ENCODE data around the gene PIH1D1.
"Not testable (repeated sequence)": the region's sequence is repeated elsewhere in the genome, so short reads cannot be mapped to it uniquely, and the experiment has no call there.

PIH1D1 gene

GRCh38 chr19:49475995-49476880 lies 24.6 kb upstream of the PIH1D1 start:
- TF ChIP-seq TAF1 (IDR thresholded peaks at IDR 0.05; ENCODE audit: borderline replicate concordance, low read depth, low read length) (no peak), POLR2AphosphoS5 (IDR thresholded peaks at IDR 0.05; ENCODE audit: low read depth, low read length) (no peak), POLR2A (IDR thresholded peaks at IDR 0.05; ENCODE audit: low read depth, low read length) (no peak)
- DNase-seq (ENCODE audit: insufficient read length), result no peak
- no peak for FAIRE-seq

DNA sequence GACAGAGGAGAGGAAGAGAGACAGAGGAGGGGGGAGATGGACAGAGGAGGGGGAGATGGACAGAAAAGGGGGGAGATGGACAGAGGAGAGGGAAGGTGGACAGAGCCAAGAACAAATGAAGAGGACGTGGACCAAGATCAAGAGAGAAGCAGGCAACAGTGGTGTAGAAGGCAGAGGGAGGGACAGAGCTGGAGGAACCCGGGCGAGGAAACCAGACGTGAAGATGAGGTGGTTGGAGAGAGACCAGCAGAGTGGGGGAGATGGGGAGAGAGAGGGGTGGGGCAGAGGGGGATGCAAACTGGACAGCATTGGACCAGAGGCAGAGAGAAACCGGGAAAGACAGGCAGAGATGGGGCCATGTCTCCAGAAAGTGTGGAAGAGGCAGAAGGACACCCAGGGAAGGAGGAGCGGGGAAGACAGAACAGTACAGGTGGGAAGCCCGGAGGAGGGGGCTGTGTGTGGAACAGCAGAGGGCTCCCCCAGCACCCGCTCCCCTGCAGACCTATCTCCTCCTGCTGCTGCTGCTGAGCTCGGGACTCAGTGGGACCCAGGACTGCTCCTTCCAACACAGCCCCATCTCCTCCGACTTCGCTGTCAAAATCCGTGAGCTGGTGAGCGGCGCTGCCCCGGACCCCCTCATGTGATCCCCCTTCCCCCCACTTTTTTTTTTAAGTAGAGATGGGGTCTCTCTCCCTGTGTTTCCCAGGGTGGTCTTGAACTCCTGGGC lies 23.7 kb upstream of the PIH1D1 start:
- TF ChIP-seq POLR2AphosphoS5 (IDR thresholded peaks at IDR 0.05; ENCODE audit: low read depth, low read length) (no peak), TAF1 (IDR thresholded peaks at IDR 0.05; ENCODE audit: borderline replicate concordance, low read depth, low read length) (no peak), POLR2A (IDR thresholded peaks at IDR 0.05; ENCODE audit: low read depth, low read length) (no peak)
- DNase-seq (ENCODE audit: insufficient read length) (no peak), FAIRE-seq (no peak)

- DNase-seq (ENCODE audit: insufficient read length) (no peak), FAIRE-seq (no peak)
- TF ChIP-seq POLR2AphosphoS5 (IDR thresholded peaks at IDR 0.05; ENCODE audit: low read depth, low read length), result no peak
- no peak for TF ChIP-seq POLR2A (IDR thresholded peaks at IDR 0.05; ENCODE audit: low read depth, low read length)
- TF ChIP-seq TAF1 (IDR thresholded peaks at IDR 0.05; ENCODE audit: borderline replicate concordance, low read depth, low read length), result no peak
Observed at GRCh38 chr19:49474542-49474924, 22.9 kb upstream of the PIH1D1 start.

DNA sequence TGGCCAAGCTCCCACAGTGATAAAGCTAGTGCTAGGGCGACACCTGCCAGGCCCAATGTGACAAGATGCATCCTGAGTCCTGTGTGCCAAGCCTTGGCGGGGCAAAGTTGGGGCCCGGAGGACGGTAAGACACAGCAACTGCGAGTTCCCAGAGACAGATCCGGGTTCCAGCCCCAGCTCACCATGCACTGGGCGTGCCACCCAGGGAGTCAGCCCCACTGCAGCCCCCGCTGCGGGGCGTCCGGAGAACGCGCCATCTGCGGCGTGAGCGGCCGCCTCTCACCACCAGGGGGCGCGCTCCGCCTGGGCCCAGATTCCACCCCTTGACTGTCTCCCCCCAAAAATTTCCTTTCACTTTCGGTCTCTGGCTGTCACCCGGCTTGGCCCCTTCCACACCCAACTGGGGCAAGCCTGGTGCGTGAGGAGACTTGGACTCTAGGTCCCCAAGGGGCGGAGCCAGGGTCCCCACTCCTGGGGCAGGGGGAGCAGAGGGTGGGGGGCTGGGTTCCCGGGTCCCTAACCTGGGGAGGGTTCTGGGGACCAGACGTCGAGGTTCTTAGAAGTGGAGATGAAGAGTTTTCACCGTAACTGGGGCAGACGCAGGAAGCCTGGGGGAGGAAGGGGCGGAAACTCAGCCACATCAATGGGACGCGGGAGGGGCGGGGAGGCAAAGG lies 22.4 kb upstream of the PIH1D1 start, which contains the start of gene FLT3LG:
TSS of gene FLT3LG (plus strand) at position 348 of the 674 bp plus-strand sequence. CDS start 425 bp downstream, outside the sequence.
- FAIRE-seq (peak; percentile 89), DNase-seq (ENCODE audit: insufficient read length) (peak; percentile 99)
- TF ChIP-seq POLR2AphosphoS5 (IDR thresholded peaks at IDR 0.05; ENCODE audit: low read depth, low read length) (no peak), POLR2A (IDR thresholded peaks at IDR 0.05; ENCODE audit: low read depth, low read length) (no peak), TAF1 (IDR thresholded peaks at IDR 0.05; ENCODE audit: borderline replicate concordance, low read depth, low read length) (no peak)

GRCh38 chr19:49473501-49473867 lies 21.9 kb upstream of the PIH1D1 start:
- DNase-seq (ENCODE audit: insufficient read length); FAIRE-seq: not testable (repeated sequence)

DNA sequence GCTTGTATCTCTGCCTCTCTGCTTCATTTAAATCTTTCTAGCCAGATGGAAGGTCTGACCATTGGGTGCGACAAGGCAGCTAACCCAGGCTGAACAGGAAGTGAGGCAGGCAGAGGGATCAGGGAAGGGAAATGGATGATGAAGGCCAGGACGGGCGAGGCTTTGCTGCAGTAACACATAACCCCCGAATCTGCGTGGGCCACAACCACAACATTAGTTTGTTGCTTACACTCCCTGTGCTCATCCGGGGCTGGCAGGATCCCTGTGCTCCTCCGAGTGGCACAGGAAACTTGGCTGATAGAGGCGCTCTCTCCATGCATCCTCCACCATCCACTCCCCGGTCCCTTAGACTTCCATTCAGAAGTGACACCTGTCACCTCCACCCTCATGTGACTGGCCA lies 21.3 kb upstream of the PIH1D1 start:
- FAIRE-seq (no peak), DNase-seq (ENCODE audit: insufficient read length) (no peak)
- no peak for TF ChIP-seq TAF1 (IDR thresholded peaks at IDR 0.05; ENCODE audit: borderline replicate concordance, low read depth, low read length)
- TF ChIP-seq POLR2A (IDR thresholded peaks at IDR 0.05; ENCODE audit: low read depth, low read length), result no peak
- no peak for TF ChIP-seq POLR2AphosphoS5 (IDR thresholded peaks at IDR 0.05; ENCODE audit: low read depth, low read length)

DNA sequence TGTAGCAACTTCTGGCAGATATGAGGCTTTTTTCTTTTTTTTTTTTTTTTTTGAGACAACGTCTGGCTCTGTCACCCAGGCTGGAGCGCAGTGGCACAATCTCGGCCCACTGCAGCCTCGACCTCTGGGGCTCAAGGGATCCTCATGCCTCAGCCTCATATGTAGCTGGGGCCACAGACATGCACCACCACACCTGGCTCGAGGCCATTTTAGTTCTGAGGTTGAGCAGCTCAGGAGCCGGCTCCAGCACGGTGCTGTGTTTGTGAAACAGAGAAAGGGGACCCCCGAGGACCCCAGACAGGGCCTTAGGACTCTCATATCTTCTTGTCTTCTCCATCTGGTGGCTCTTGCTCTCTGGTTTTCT lies 19.0 kb upstream of the PIH1D1 start:
- DNase-seq (ENCODE audit: insufficient read length) (no peak), FAIRE-seq (no peak)
- no peak for TF ChIP-seq POLR2A (IDR thresholded peaks at IDR 0.05; ENCODE audit: low read depth, low read length)
- TF ChIP-seq POLR2AphosphoS5 (IDR thresholded peaks at IDR 0.05; ENCODE audit: low read depth, low read length), result no peak
- TF ChIP-seq TAF1 (IDR thresholded peaks at IDR 0.05; ENCODE audit: borderline replicate concordance, low read depth, low read length), result no peak

DNA sequence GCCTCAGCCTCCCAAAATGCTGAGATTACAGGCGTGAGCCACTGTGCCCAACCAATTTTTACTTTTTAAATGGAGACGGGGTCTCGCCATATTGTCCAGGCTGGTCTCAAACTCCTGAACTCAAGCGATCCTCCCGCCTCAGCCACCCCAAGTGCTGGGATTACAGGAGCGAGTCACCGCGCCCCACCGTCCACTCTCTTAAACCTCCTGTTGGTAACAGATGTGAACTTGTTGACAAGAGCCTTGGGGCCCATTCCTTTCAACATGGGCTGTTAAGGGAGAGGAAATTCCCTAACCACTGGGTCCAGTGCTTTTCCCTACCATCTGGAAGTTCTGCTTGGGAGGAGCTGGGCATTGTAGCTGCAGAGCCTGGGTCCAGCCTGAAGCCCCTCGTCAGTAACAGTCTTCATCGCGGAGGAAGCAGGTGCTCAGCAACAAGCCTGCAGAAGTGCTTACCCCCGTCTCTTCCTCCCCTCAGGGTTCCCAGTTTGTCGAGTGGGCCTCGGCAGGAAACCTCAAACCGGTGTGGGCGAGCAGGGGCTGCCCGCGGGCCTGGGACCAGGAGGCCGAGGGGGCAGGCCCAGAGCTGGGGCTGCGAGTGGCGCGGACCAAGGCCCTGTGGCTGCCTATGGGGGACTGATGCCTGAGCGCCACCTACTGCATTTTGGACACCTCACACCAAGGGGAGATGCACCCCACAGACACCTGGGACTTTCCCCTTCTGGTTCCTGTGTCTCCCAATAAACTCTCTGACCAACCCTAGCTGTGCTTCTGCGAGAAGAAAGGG lies 18.4 kb upstream of the PIH1D1 start:
- no peak for TF ChIP-seq POLR2AphosphoS5 (IDR thresholded peaks at IDR 0.05; ENCODE audit: low read depth, low read length)
- 0 out of 2 replicates have a peak, but pooled peaks have one; percentile 24 for TF ChIP-seq POLR2A (IDR thresholded peaks at IDR 0.05; ENCODE audit: low read depth, low read length)
- no peak for TF ChIP-seq TAF1 (IDR thresholded peaks at IDR 0.05; ENCODE audit: borderline replicate concordance, low read depth, low read length)
- FAIRE-seq (peak; percentile 94), DNase-seq (ENCODE audit: insufficient read length) (peak; percentile 74)

DNA sequence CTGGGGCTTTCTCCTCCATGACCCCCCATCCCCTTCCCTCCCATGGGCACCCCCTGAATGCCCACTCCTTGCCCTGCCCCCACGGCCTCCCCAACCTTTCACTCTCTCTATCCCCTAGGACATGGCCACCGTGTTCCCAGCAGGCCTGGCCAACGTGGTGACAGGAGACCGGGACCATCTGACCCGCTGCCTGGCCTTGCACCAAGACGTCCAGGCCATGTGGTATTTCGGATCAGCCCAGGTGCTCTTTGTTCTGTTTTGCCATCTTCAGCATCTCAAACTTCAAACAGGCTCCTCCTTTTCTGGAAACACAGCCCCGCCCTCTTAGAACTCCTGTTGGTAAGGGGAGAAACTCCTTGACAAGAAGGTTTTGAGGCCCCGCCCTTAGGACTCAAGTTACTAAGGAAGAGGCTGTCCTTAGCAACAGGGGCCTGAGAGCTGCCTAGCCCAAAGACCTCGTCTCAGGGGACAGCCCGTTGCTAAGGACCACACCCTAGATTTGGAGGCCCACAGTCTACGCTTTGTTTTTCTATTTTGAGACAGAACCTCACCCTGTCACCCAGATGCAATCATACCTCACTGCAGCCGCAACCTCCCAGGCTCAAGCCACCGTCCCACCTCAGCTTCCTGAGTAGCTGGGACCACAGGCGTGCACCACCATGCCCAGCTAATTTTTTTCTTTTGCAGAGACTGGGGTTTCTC lies 17.3 kb upstream of the PIH1D1 start:
- FAIRE-seq, result peak; percentile 82
- TF ChIP-seq POLR2AphosphoS5 (IDR thresholded peaks at IDR 0.05; ENCODE audit: low read depth, low read length), result no peak
- no peak for TF ChIP-seq TAF1 (IDR thresholded peaks at IDR 0.05; ENCODE audit: borderline replicate concordance, low read depth, low read length)
- no peak for TF ChIP-seq POLR2A (IDR thresholded peaks at IDR 0.05; ENCODE audit: low read depth, low read length)
- peak; percentile 71 for DNase-seq (ENCODE audit: insufficient read length)

GRCh38 chr19:49468199-49468598 lies 16.6 kb upstream of the PIH1D1 start:
- no peak for FAIRE-seq
- no peak for DNase-seq (ENCODE audit: insufficient read length)
- TF ChIP-seq POLR2A (IDR thresholded peaks at IDR 0.05; ENCODE audit: low read depth, low read length) (no peak), TAF1 (IDR thresholded peaks at IDR 0.05; ENCODE audit: borderline replicate concordance, low read depth, low read length) (no peak)
